MM.1S (cell line): ENCODE measurements around the gene UNKL.

ENCODE experiments used
- CTCF ChIP-seq: fragments of 300-600 bp; sonication (generic); IDR thresholded peaks from 2 replicates; pipeline ENCODE4 v1.5.1; 2016; ENCODE audit warnings: antibody characterized with exemption, low read length, mixed read lengths
- EZH2phosphoT487 ChIP-seq: fragments of 300-600 bp; sonication (generic); IDR thresholded peaks from 2 replicates; pipeline ENCODE4 v1.6.1; 2018; ENCODE audit warnings: antibody characterized with exemption, low read length

- TF ChIP-seq CTCF, result no peak
- TF ChIP-seq EZH2phosphoT487, result no peak
Observed at GRCh38 chr16:1322407-1322806, 92.1 kb downstream of the UNKL start.
